NB4 (cell line): Measurements from ENCODE around the gene GAD1.

Experiments
- CTCF ChIP-seq: IDR thresholded peaks from one replicate; pipeline ENCODE4 v1.5.1; 2012; ENCODE audit warnings: low read depth, low read length
- MAX ChIP-seq: IDR thresholded peaks from 2 replicates; pipeline ENCODE4 v1.6.1; 2011; ENCODE audit warnings: low read depth, low read length
- MYC ChIP-seq: IDR thresholded peaks from 2 replicates; pipeline ENCODE4 v1.6.1; 2011; ENCODE audit warnings: low read depth, low read length
- POLR2A ChIP-seq: IDR thresholded peaks from 2 replicates; pipeline ENCODE4 v1.6.1; 2011; ENCODE audit warnings: mild to moderate bottlenecking; ENCODE audit not compliant: insufficient read length; ENCODE audit errors: extremely low read depth

GRCh38 chr2:170845343-170845742, 28.7 kb downstream of the GAD1 start:
- TF ChIP-seq CTCF = peak; percentile 46
- TF ChIP-seq POLR2A = no peak
- no peak for TF ChIP-seq MAX
- TF ChIP-seq MYC = no peak
